ENCODE results near the gene CD82. TPM values are rescaled to one million over a fixed set of nuclear protein-coding genes. Genes with fewer than 3 reads are reported as not detected.

CD82 gene
- polyA plus RNA-seq, 1 donor (not counting 4 experiments of a cell fraction or from before 2014, with no cell fraction given), result 118 TPM

DNA sequence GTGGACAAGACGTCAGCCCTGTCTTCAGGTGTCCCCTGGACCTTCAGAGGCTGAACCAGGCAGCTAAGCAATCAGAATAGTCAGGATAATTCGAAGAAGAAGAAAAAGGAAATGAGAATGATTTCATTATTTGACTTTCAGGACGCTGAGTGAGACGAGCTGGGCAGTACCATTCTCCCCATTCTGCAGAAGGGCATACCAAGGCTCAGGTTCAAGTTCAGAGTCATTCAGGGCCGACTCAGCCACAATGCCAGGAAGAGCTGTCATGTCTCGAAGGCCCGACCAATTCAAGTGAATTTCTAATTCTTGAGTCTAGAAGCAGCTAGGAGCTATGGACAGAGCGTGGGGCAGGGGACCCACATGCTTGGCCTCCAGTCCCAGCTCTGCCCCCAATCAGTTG is 33.8 kb upstream of the CD82 start:
- DNase-seq (ENCODE audit: low read depth, low spot score) (no peak), FAIRE-seq (no peak)
- peaks cover 21% of the 10 kb centered on the region for H3K27me3 ChIP-seq (ENCODE audit: control insufficient read depth, extremely low read depth, insufficient read depth, low read length)
- H3K27ac ChIP-seq (ENCODE audit: control insufficient read depth, insufficient read depth, low read length), result no peak overlapping the region
- no peak overlapping the region for H3K4me2 ChIP-seq (ENCODE audit: control insufficient read depth, extremely low read depth, insufficient read depth, low read depth, low read length)
- no peak overlapping the region for H3K4me3 ChIP-seq (ENCODE audit: control insufficient read depth in 2 of 3, extremely low read depth in 1 of 3, insufficient read depth in 2 of 3, low read depth in 1 of 3, low read length in 3 of 3)
- H3K36me3 ChIP-seq (ENCODE audit: control insufficient read depth in 2 of 2, extremely low read depth in 1 of 2, insufficient read depth in 2 of 2, low read length in 2 of 2), result no peaks in the 10 kb centered on the region
- no peaks in the 10 kb centered on the region for H4K20me1 ChIP-seq (ENCODE audit: control insufficient read depth, extremely low read depth, insufficient read depth, low read length)
- H3K9me3 ChIP-seq (ENCODE audit: control insufficient read depth, low read depth, low read length), result no peaks in the 10 kb centered on the region
- TF ChIP-seq, protein P1, sequence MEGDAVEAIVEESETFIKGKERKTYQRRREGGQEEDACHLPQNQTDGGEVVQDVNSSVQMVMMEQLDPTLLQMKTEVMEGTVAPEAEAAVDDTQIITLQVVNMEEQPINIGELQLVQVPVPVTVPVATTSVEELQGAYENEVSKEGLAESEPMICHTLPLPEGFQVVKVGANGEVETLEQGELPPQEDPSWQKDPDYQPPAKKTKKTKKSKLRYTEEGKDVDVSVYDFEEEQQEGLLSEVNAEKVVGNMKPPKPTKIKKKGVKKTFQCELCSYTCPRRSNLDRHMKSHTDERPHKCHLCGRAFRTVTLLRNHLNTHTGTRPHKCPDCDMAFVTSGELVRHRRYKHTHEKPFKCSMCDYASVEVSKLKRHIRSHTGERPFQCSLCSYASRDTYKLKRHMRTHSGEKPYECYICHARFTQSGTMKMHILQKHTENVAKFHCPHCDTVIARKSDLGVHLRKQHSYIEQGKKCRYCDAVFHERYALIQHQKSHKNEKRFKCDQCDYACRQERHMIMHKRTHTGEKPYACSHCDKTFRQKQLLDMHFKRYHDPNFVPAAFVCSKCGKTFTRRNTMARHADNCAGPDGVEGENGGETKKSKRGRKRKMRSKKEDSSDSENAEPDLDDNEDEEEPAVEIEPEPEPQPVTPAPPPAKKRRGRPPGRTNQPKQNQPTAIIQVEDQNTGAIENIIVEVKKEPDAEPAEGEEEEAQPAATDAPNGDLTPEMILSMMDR (optimal IDR thresholded peaks at IDR 0.05 in 1 of 3, IDR thresholded peaks at IDR 0.05 in 1 of 3, conservative IDR thresholded peaks at IDR 0.05 in 1 of 3; ENCODE audit: extremely low read depth in 1 of 3, insufficient read depth in 2 of 3, low read length in 3 of 3), result no peak
- no peak for TF ChIP-seq EZH2 (IDR thresholded peaks at IDR 0.05; ENCODE audit: low read length)
- dilution Hi-C loops (cut with MboI; ENCODE audit: extremely low pct_ligation_motif_present, low sequenced_read_pairs), result no loop called here
- H3K79me2 ChIP-seq (ENCODE audit: control insufficient read depth, insufficient read depth, low read length), result no peaks in the 10 kb centered on the region
- H3K9me1 ChIP-seq (ENCODE audit: control insufficient read depth, extremely low read depth, insufficient read depth, low read length), result no peaks in the 10 kb centered on the region
- H3K4me1 ChIP-seq (ENCODE audit: control insufficient read depth, extremely low read depth, insufficient read depth, low read length), result no peaks in the 10 kb centered on the region
- H2AFZ ChIP-seq (ENCODE audit: control insufficient read depth, low read length), result no peak overlapping the region
- H3K9ac ChIP-seq (ENCODE audit: control insufficient read depth, extremely low read depth, insufficient read depth, low read length), result no peak overlapping the region

DNA sequence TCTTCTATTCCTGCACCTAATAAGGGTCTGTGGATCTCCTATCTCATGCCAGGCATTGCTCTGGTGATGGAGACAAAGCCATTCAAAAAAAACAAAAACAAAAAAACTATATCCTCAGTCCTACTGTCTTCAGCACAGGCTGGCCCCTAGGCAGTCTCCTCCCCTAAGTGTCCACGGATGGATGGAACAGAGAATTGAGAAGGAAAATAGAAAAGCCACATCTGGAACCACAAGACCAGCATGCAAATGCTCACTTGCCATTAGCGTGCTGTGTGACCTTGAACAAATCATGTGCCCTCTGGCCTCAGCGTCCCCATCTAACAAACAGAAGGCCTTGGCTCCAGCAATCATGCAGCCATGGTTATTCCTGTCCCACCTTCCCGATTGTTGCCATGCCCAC is 32.7 kb upstream of the CD82 start:
- dilution Hi-C loops (cut with MboI; ENCODE audit: extremely low pct_ligation_motif_present, low sequenced_read_pairs), result no loop called here
- no peaks in the 10 kb centered on the region for H3K36me3 ChIP-seq (ENCODE audit: control insufficient read depth in 2 of 2, extremely low read depth in 1 of 2, insufficient read depth in 2 of 2, low read length in 2 of 2)
- peaks cover 21% of the 10 kb centered on the region for H3K27me3 ChIP-seq (ENCODE audit: control insufficient read depth, extremely low read depth, insufficient read depth, low read length)
- no peak overlapping the region for H2AFZ ChIP-seq (ENCODE audit: control insufficient read depth, low read length)
- H3K4me2 ChIP-seq (ENCODE audit: control insufficient read depth, extremely low read depth, insufficient read depth, low read depth, low read length), result no peak overlapping the region
- no peaks in the 10 kb centered on the region for H3K9me3 ChIP-seq (ENCODE audit: control insufficient read depth, low read depth, low read length)
- H3K9me1 ChIP-seq (ENCODE audit: control insufficient read depth, extremely low read depth, insufficient read depth, low read length), result no peaks in the 10 kb centered on the region
- H3K9ac ChIP-seq (ENCODE audit: control insufficient read depth, extremely low read depth, insufficient read depth, low read length), result no peak overlapping the region
- TF ChIP-seq, protein P1 (optimal IDR thresholded peaks at IDR 0.05 in 1 of 3, IDR thresholded peaks at IDR 0.05 in 1 of 3, conservative IDR thresholded peaks at IDR 0.05 in 1 of 3; ENCODE audit: extremely low read depth in 1 of 3, insufficient read depth in 2 of 3, low read length in 3 of 3), result no peak
- TF ChIP-seq EZH2 (IDR thresholded peaks at IDR 0.05; ENCODE audit: low read length), result no peak
- no peak for FAIRE-seq
- H3K27ac ChIP-seq (ENCODE audit: control insufficient read depth, insufficient read depth, low read length), result no peak overlapping the region
- DNase-seq (ENCODE audit: low read depth, low spot score), result no peak
- no peaks in the 10 kb centered on the region for H4K20me1 ChIP-seq (ENCODE audit: control insufficient read depth, extremely low read depth, insufficient read depth, low read length)
- H3K4me3 ChIP-seq (ENCODE audit: control insufficient read depth in 2 of 3, extremely low read depth in 1 of 3, insufficient read depth in 2 of 3, low read depth in 1 of 3, low read length in 3 of 3), result no peak overlapping the region
- no peaks in the 10 kb centered on the region for H3K79me2 ChIP-seq (ENCODE audit: control insufficient read depth, insufficient read depth, low read length)
- no peaks in the 10 kb centered on the region for H3K4me1 ChIP-seq (ENCODE audit: control insufficient read depth, extremely low read depth, insufficient read depth, low read length)
